ENCODE measurements around the gene FAM76A.

DNA sequence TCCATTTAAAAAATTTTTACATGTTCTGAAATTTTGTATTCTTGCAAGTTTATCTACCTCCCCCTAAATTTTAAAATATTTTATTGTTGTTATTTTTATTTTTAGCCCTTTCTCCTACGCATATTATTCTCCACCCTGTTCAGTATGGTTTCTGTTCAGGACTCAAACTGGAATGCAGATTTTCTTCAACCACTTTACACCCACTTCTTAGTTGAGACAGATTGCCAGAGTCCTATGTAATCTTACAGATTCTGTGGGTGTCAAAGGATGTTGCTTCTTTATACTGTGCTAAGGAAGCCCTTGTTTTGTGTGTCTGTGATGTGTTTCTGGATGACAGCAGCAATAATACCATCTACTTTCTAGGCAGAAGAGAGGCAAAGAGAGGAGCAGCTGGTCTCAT is 84.1 kb downstream of the FAM76A start:
- TF ChIP-seq CTCF (IDR thresholded peaks at IDR 0.05) (no peak), POLR2A (IDR thresholded peaks at IDR 0.05) (no peak), POLR2AphosphoS5 (IDR thresholded peaks at IDR 0.05) (no peak)
